Loucy (cell line): ENCODE measurements around the gene PGK2.

Experiments
- H2AFZ ChIP-seq: fragments of 200-600 bp; sonication (generic); 2 replicates; pipeline ENCODE4 v1.6.0; 2016; ENCODE audit warnings: antibody characterized with exemption, mild to moderate bottlenecking, low read length, moderate library complexity
- H3F3A ChIP-seq: fragments of 200-600 bp; 2 replicates; pipeline ENCODE4 v1.6.0; 2016; ENCODE audit warnings: antibody characterized with exemption, low read depth, mild to moderate bottlenecking
- H3K27me3 ChIP-seq: fragments of 200-600 bp; sonication (generic); 2 replicates; pipeline ENCODE4 v1.6.1; 2014; ENCODE audit warnings: low read length, mild to moderate bottlenecking; ENCODE audit not compliant: insufficient read depth, poor library complexity, severe bottlenecking
- H3K36me3 ChIP-seq: fragments of 200-600 bp; sonication (generic); 2 replicates; pipeline ENCODE4 v1.6.1; 2016; ENCODE audit warnings: low read length; ENCODE audit not compliant: insufficient read depth
- H3K4me1 ChIP-seq: fragments of 200-600 bp; sonication (generic); 2 replicates; pipeline ENCODE4 v1.5.1; 2014; ENCODE audit warnings: low read length, mild to moderate bottlenecking; ENCODE audit not compliant: insufficient read depth, poor library complexity, severe bottlenecking
- H3K4me2 ChIP-seq: fragments of 200-600 bp; sonication (generic); 2 replicates; pipeline ENCODE4 v1.6.0; 2014; ENCODE audit warnings: antibody characterized with exemption, low read length, low read depth, mild to moderate bottlenecking; ENCODE audit not compliant: poor library complexity, severe bottlenecking
- H3K4me3 ChIP-seq: fragments of 200-600 bp; sonication (generic); 2 replicates; pipeline ENCODE4 v1.5.1; 2014; ENCODE audit warnings: low read length, mild to moderate bottlenecking, mixed read lengths; ENCODE audit not compliant: poor library complexity, severe bottlenecking
- H3K79me2 ChIP-seq: fragments of 200-600 bp; sonication (generic); 2 replicates; pipeline ENCODE4 v1.6.1; 2014; ENCODE audit warnings: low read length; ENCODE audit not compliant: insufficient read depth
- H3K9ac ChIP-seq: fragments of 200-600 bp; sonication (generic); 2 replicates; pipeline ENCODE4 v1.6.0; 2014; ENCODE audit warnings: mild to moderate bottlenecking, low read depth, low read length, moderate library complexity; ENCODE audit not compliant: poor library complexity, severe bottlenecking
- H3K9me2 ChIP-seq: fragments of 200-600 bp; sonication (generic); replicated peaks from 2 replicates; pipeline ENCODE4 v1.6.1; 2016; ENCODE audit warnings: low read depth, low read length, mixed read lengths
- H3K9me3 ChIP-seq: fragments of 200-600 bp; sonication (generic); 2 replicates; pipeline ENCODE4 v1.6.1; 2014; ENCODE audit warnings: mild to moderate bottlenecking, antibody characterized with exemption, low read length, low read depth; ENCODE audit not compliant: insufficient read depth
- H4K20me1 ChIP-seq: fragments of 200-600 bp; sonication (generic); 2 replicates; pipeline ENCODE4 v1.6.0; 2014; ENCODE audit warnings: antibody characterized with exemption, low read length, mild to moderate bottlenecking; ENCODE audit not compliant: insufficient read depth, poor library complexity, severe bottlenecking
- CTCF ChIP-seq: fragments of 200-600 bp; sonication (generic); conservative IDR thresholded peaks from 2 replicates; pipeline ENCODE4 v1.5.1; 2014; ENCODE audit warnings: mild to moderate bottlenecking, antibody characterized with exemption, low read length
- EZH2phosphoT487 ChIP-seq: fragments of 200-600 bp; IDR thresholded peaks from 2 replicates; pipeline ENCODE4 v1.6.1; 2018; ENCODE audit warnings: antibody characterized with exemption, mild to moderate bottlenecking, moderate library complexity, borderline replicate concordance

PGK2 gene

GRCh38 chr6:49787176-49787575, at the start of gene PGK2:
PGK2 (minus strand) TSS chr6:49787285; CDS start chr6:49787187, 98 bp downstream.
- no peaks in the 10 kb centered on the region for H3K27me3 ChIP-seq
- no peak within 1 kb of the TSS for H3K9ac ChIP-seq
- TF ChIP-seq EZH2phosphoT487 (no peak), CTCF (no peak)
- no peaks in the 10 kb centered on the region for H3K4me1 ChIP-seq
- H3K36me3 ChIP-seq, result no peaks in the 10 kb centered on the region
- H2AFZ ChIP-seq, result no peak within 1 kb of the TSS
- H3K4me2 ChIP-seq, result no peak within 1 kb of the TSS
- H3K9me3 ChIP-seq, result no peaks in the 10 kb centered on the region
- no peaks in the 10 kb centered on the region for H3F3A ChIP-seq
- H3K4me3 ChIP-seq, result no peak within 1 kb of the TSS
- H3K79me2 ChIP-seq, result no peaks in the 10 kb centered on the region
- no peaks in the 10 kb centered on the region for H4K20me1 ChIP-seq
- H3K9me2 ChIP-seq, result no peaks in the 10 kb centered on the region

GRCh38 chr6:49835140-49835539, 48.1 kb upstream of the PGK2 start:
- H2AFZ ChIP-seq, result no peak overlapping the region
- H3K9ac ChIP-seq, result no peak overlapping the region
- no peak overlapping the region for H3K4me3 ChIP-seq
- no peaks in the 10 kb centered on the region for H3K9me2 ChIP-seq
- no peaks in the 10 kb centered on the region for H3F3A ChIP-seq
- no peaks in the 10 kb centered on the region for H3K27me3 ChIP-seq
- no peak overlapping the region for H3K4me2 ChIP-seq
- H3K79me2 ChIP-seq, result no peaks in the 10 kb centered on the region
- no peaks in the 10 kb centered on the region for H3K36me3 ChIP-seq
- TF ChIP-seq EZH2phosphoT487 (no peak), CTCF (no peak)
- H4K20me1 ChIP-seq, result no peaks in the 10 kb centered on the region
- H3K9me3 ChIP-seq, result no peaks in the 10 kb centered on the region
- no peaks in the 10 kb centered on the region for H3K4me1 ChIP-seq

GRCh38 chr6:49833386-49833785, 46.3 kb upstream of the PGK2 start:
- H3K4me1 ChIP-seq, result no peaks in the 10 kb centered on the region
- no peak overlapping the region for H3K9ac ChIP-seq
- H3K79me2 ChIP-seq, result no peaks in the 10 kb centered on the region
- H3K36me3 ChIP-seq, result no peaks in the 10 kb centered on the region
- H3K9me2 ChIP-seq, result no peaks in the 10 kb centered on the region
- TF ChIP-seq CTCF (no peak), EZH2phosphoT487 (no peak)
- no peaks in the 10 kb centered on the region for H4K20me1 ChIP-seq
- H3F3A ChIP-seq, result no peaks in the 10 kb centered on the region
- H3K9me3 ChIP-seq, result no peaks in the 10 kb centered on the region
- no peak overlapping the region for H2AFZ ChIP-seq
- no peak overlapping the region for H3K4me2 ChIP-seq
- H3K4me3 ChIP-seq, result no peak overlapping the region
- no peaks in the 10 kb centered on the region for H3K27me3 ChIP-seq
